WTC11 (cell line): ENCODE measurements around the gene KIF2A. TPM values are rescaled to one million over a fixed set of nuclear protein-coding genes. Genes with fewer than 3 reads are reported as not detected.

Source experiments
- ATAC-seq: fragments of 200-7000 bp; cut with Tn5 transposase; 2 replicates; pipeline ENCODE4 v1.10.0; 2021; ENCODE audit warnings: mild to moderate bottlenecking, moderate library complexity
- CTCF ChIA-PET: fragments of 300-600 bp; sonication (Branson Sonifier 250); formaldehyde crosslinking; loops from one replicate; lab custom pipeline; 2021; ENCODE audit warnings: antibody characterized with exemption; lab: Charles Lee
- POLR2A ChIA-PET: fragments of 350-600 bp; sonication (Branson Sonifier 250); formaldehyde crosslinking; loops from one replicate; lab custom pipeline; 2021; ENCODE audit warnings: antibody characterized with exemption; lab: Charles Lee
- DNase-seq: peaks from one replicate; pipeline ENCODE4 v3.0.0; 2021; ENCODE audit warnings: low spot score
- H3K27ac Mint-ChIP-seq: 2 replicates; pipeline ENCODE4 v1.8.0; 2021; ENCODE audit warnings: mixed read lengths
- H3K27me3 Mint-ChIP-seq: 2 replicates; pipeline ENCODE4 v1.8.0; 2021; ENCODE audit warnings: low read depth, mild to moderate bottlenecking, moderate library complexity, mixed read lengths
- H3K36me3 Mint-ChIP-seq: 2 replicates; pipeline ENCODE4 v1.8.0; 2021; ENCODE audit warnings: mixed read lengths
- H3K4me1 Mint-ChIP-seq: 2 replicates; pipeline ENCODE4 v1.8.0; 2022; ENCODE audit warnings: mixed read lengths
- H3K4me3 Mint-ChIP-seq: 2 replicates; pipeline ENCODE4 v1.8.0; 2021; ENCODE audit warnings: mild to moderate bottlenecking, moderate library complexity, mixed read lengths
- H3K9me3 Mint-ChIP-seq: 2 replicates; pipeline ENCODE4 v1.8.0; 2021; ENCODE audit warnings: mixed read lengths
- ATF1 ChIP-seq: sonication (generic); formaldehyde crosslinking; IDR thresholded peaks from 2 replicates; pipeline ENCODE4 v1.8.1; 2023; ENCODE audit warnings: mild to moderate bottlenecking, moderate library complexity, missing genetic modification reagents
- CREM ChIP-seq: sonication (generic); formaldehyde crosslinking; IDR thresholded peaks from 2 replicates; pipeline ENCODE4 v1.8.1; 2022; ENCODE audit warnings: mild to moderate bottlenecking, missing genetic modification reagents, moderate library complexity
- E2F1 ChIP-seq: sonication (generic); formaldehyde crosslinking; IDR thresholded peaks from 2 replicates; pipeline ENCODE4 v1.8.0; 2022; ENCODE audit warnings: mild to moderate bottlenecking, missing genetic modification reagents
- FOXK1 ChIP-seq: sonication (generic); formaldehyde crosslinking; IDR thresholded peaks from 2 replicates; pipeline ENCODE4 v1.8.0; 2022; ENCODE audit warnings: mild to moderate bottlenecking, moderate library complexity, missing genetic modification reagents
- GABPB1 ChIP-seq: sonication (generic); formaldehyde crosslinking; IDR thresholded peaks from 2 replicates; pipeline ENCODE4 v1.8.1; 2023; ENCODE audit warnings: mild to moderate bottlenecking, missing genetic modification reagents
- GRHL2 ChIP-seq: fragments of 250-450 bp; sonication (Bioruptor Pico); IDR thresholded peaks from 2 replicates; pipeline ENCODE4 v1.8.0; 2022; ENCODE audit warnings: mild to moderate bottlenecking, moderate library complexity; ENCODE audit not compliant: insufficient replicate concordance, severe bottlenecking
- IRF2 ChIP-seq: sonication (generic); formaldehyde crosslinking; IDR thresholded peaks from 2 replicates; pipeline ENCODE4 v1.8.0; 2022; ENCODE audit warnings: low read depth, missing genetic modification reagents, borderline replicate concordance
- JUN ChIP-seq: sonication (generic); formaldehyde crosslinking; IDR thresholded peaks from 2 replicates; pipeline ENCODE4 v1.8.0; 2023; ENCODE audit warnings: mild to moderate bottlenecking, missing genetic modification reagents
- KAT7 ChIP-seq: sonication (generic); formaldehyde crosslinking; IDR thresholded peaks from 2 replicates; pipeline ENCODE4 v1.8.1; 2023; ENCODE audit warnings: missing genetic modification reagents, mild to moderate bottlenecking, borderline replicate concordance
- MYBL2 ChIP-seq: sonication (generic); formaldehyde crosslinking; IDR thresholded peaks from 2 replicates; pipeline ENCODE4 v1.8.1; 2023; ENCODE audit warnings: mild to moderate bottlenecking, moderate library complexity, missing genetic modification reagents
- NR1H2 ChIP-seq: sonication (generic); formaldehyde crosslinking; IDR thresholded peaks from 2 replicates; pipeline ENCODE4 v1.9.0; 2021; ENCODE audit warnings: mild to moderate bottlenecking, moderate library complexity, missing genetic modification reagents
- PRRX2 ChIP-seq: fragments of 250-450 bp; sonication (Bioruptor Pico); IDR thresholded peaks from 2 replicates; pipeline ENCODE4 v1.8.0; 2021; ENCODE audit warnings: mild to moderate bottlenecking
- SMAD3 ChIP-seq: sonication (generic); formaldehyde crosslinking; IDR thresholded peaks from 2 replicates; pipeline ENCODE4 v1.8.0; 2022; ENCODE audit warnings: missing genetic modification reagents, mild to moderate bottlenecking, borderline replicate concordance
- SMAD4 ChIP-seq: sonication (generic); formaldehyde crosslinking; IDR thresholded peaks from 2 replicates; pipeline ENCODE4 v1.8.0; 2022; ENCODE audit warnings: mild to moderate bottlenecking, missing genetic modification reagents
- TCF7 ChIP-seq: sonication (generic); formaldehyde crosslinking; IDR thresholded peaks from 2 replicates; pipeline ENCODE4 v1.8.0; 2022; ENCODE audit warnings: mild to moderate bottlenecking, low read depth, missing genetic modification reagents, moderate library complexity
- TP53 ChIP-seq: sonication (generic); formaldehyde crosslinking; IDR thresholded peaks from 2 replicates; pipeline ENCODE4 v1.8.1; 2023; ENCODE audit warnings: mild to moderate bottlenecking, missing genetic modification reagents
- ZNF138 ChIP-seq: sonication (generic); formaldehyde crosslinking; conservative IDR thresholded peaks from 2 replicates; pipeline ENCODE4 v1.8.1; 2022; ENCODE audit warnings: mild to moderate bottlenecking, moderate library complexity, missing genetic modification reagents
- ZNF219 ChIP-seq: sonication (generic); formaldehyde crosslinking; IDR thresholded peaks from 2 replicates; pipeline ENCODE4 v1.8.0; 2023; ENCODE audit warnings: missing genetic modification reagents, mild to moderate bottlenecking, borderline replicate concordance
- ZNF232 ChIP-seq: sonication (generic); formaldehyde crosslinking; IDR thresholded peaks from 2 replicates; pipeline ENCODE4 v1.8.0; 2022; ENCODE audit warnings: mild to moderate bottlenecking, missing genetic modification reagents
- ZNF396 ChIP-seq: fragments of 250-450 bp; sonication (Bioruptor Pico); IDR thresholded peaks from 2 replicates; pipeline ENCODE4 v1.8.0; 2021; ENCODE audit warnings: mild to moderate bottlenecking, moderate library complexity, borderline replicate concordance
- ZNF423 ChIP-seq: fragments of 250-450 bp; sonication (Bioruptor Pico); IDR thresholded peaks from 2 replicates; pipeline ENCODE4 v2.1.2; 2022; ENCODE audit warnings: mild to moderate bottlenecking, moderate library complexity
- total RNA-seq: library from RNA; stranded (reverse); gene quantifications from 3 replicates; pipeline ENCODE4 v1.2.3, GENCODE V29; 2021
- TF ChIP-seq, protein P1 (sequence below): sonication (generic); formaldehyde crosslinking; IDR thresholded peaks from 2 replicates; pipeline ENCODE4 v1.8.0; 2022; ENCODE audit warnings: mild to moderate bottlenecking, missing genetic modification reagents
- TF ChIP-seq, protein P2 (sequence below): fragments of 250-450 bp; sonication (Bioruptor Pico); IDR thresholded peaks from 2 replicates; pipeline ENCODE4 v1.8.0; 2021; ENCODE audit warnings: mild to moderate bottlenecking
- TF ChIP-seq, protein P3 (sequence below): sonication (generic); formaldehyde crosslinking; IDR thresholded peaks from 2 replicates; pipeline ENCODE4 v1.8.0; 2022; ENCODE audit warnings: mild to moderate bottlenecking, missing genetic modification reagents
- TF ChIP-seq, protein P4 (sequence below): fragments of 250-450 bp; sonication (Bioruptor Pico); IDR thresholded peaks from 2 replicates; pipeline ENCODE4 v2.1.2; 2022; ENCODE audit warnings: mild to moderate bottlenecking, moderate library complexity
- TF ChIP-seq, protein P5 (sequence below): fragments of 250-450 bp; sonication (Bioruptor Pico); IDR thresholded peaks from 2 replicates; pipeline ENCODE4 v1.9.0; 2021; ENCODE audit warnings: mild to moderate bottlenecking, borderline replicate concordance

The KIF2A gene
- total RNA-seq, 1 experiment from 2014 or later, result 77.8 TPM

GRCh38 chr5:62306896-62307689 is 1.1 kb downstream of the KIF2A start:
- ChIA-PET CTCF (no interaction called here), POLR2A (interaction anchor here (0.7 kb wide), 1 partner anchor 515 kb away, joined by 3 read pairs; no protein-coding TSS in a partner anchor)
- peak; percentile 41 for DNase-seq
- peak; percentile 1; the same call in 1 of the 2 replicates for ATAC-seq
- no peaks in the 10 kb centered on the region for H3K9me3 Mint-ChIP-seq
- TF ChIP-seq, protein P1, sequence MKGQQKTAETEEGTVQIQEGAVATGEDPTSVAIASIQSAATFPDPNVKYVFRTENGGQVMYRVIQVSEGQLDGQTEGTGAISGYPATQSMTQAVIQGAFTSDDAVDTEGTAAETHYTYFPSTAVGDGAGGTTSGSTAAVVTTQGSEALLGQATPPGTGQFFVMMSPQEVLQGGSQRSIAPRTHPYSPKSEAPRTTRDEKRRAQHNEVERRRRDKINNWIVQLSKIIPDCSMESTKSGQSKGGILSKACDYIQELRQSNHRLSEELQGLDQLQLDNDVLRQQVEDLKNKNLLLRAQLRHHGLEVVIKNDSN (CRISPR knock-in tag), result 0 out of 2 replicates have a peak, but pooled peaks have one; percentile 8
- TF ChIP-seq GRHL2 (no peak), ZNF423 (CRISPR knock-in tag) (no peak), MYBL2 (CRISPR knock-in tag) (no peak), SMAD3 (CRISPR knock-in tag) (no peak), JUN (CRISPR knock-in tag) (no peak), TCF7 (no peak), IRF2 (CRISPR knock-in tag) (no peak), FOXK1 (CRISPR knock-in tag) (peak; percentile 32; the same call in 1 of the 2 replicates), TP53 (CRISPR knock-in tag) (no peak), NR1H2 (CRISPR knock-in tag) (no peak), SMAD4 (CRISPR knock-in tag) (no peak), KAT7 (CRISPR knock-in tag) (no peak), ZNF138 (CRISPR knock-in tag) (no peak), PRRX2 (CRISPR knock-in tag) (no peak), ZNF396 (CRISPR knock-in tag) (no peak)
- TF ChIP-seq, protein P2, sequence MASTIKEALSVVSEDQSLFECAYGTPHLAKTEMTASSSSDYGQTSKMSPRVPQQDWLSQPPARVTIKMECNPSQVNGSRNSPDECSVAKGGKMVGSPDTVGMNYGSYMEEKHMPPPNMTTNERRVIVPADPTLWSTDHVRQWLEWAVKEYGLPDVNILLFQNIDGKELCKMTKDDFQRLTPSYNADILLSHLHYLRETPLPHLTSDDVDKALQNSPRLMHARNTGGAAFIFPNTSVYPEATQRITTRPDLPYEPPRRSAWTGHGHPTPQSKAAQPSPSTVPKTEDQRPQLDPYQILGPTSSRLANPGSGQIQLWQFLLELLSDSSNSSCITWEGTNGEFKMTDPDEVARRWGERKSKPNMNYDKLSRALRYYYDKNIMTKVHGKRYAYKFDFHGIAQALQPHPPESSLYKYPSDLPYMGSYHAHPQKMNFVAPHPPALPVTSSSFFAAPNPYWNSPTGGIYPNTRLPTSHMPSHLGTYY (CRISPR knock-in tag), result no peak
- TF ChIP-seq, protein P3, sequence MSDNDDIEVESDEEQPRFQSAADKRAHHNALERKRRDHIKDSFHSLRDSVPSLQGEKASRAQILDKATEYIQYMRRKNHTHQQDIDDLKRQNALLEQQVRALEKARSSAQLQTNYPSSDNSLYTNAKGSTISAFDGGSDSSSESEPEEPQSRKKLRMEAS (CRISPR knock-in tag), result peak; percentile 15; the same call in 1 of the 2 replicates
- TF ChIP-seq, all 79 proteins: peak for 3
- H3K27me3 Mint-ChIP-seq, result peaks cover 4% of the 10 kb centered on the region; the same call in 1 of the 2 replicates
- peak overlapping the region; percentile 95 for H3K27ac Mint-ChIP-seq
- peaks cover 12% of the 10 kb centered on the region for H3K36me3 Mint-ChIP-seq
- H3K4me1 Mint-ChIP-seq, result peaks cover 52% of the 10 kb centered on the region
- peak overlapping the region; percentile 93 for H3K4me3 Mint-ChIP-seq

- H3K4me3 Mint-ChIP-seq, result peak overlapping the region; percentile 93
- ChIA-PET CTCF (no interaction called here), POLR2A (no interaction called here)
- peak overlapping the region; percentile 57; the same call in 1 of the 2 replicates for H3K27ac Mint-ChIP-seq
- no peaks in the 10 kb centered on the region for H3K9me3 Mint-ChIP-seq
- ATAC-seq (no peak), DNase-seq (no peak)
- peaks cover 12% of the 10 kb centered on the region for H3K36me3 Mint-ChIP-seq
- H3K4me1 Mint-ChIP-seq, result peaks cover 56% of the 10 kb centered on the region
- H3K27me3 Mint-ChIP-seq, result no peaks in the 10 kb centered on the region
- TF ChIP-seq MYBL2 (CRISPR knock-in tag) (no peak), E2F1 (CRISPR knock-in tag) (no peak), TCF7 (no peak), CREM (CRISPR knock-in tag) (no peak), SMAD4 (CRISPR knock-in tag) (no peak), GABPB1 (CRISPR knock-in tag) (no peak), PRRX2 (CRISPR knock-in tag) (no peak), ZNF232 (CRISPR knock-in tag) (no peak), ZNF219 (no peak), ATF1 (CRISPR knock-in tag) (no peak)
- TF ChIP-seq, protein P3 (CRISPR knock-in tag), result no peak
- TF ChIP-seq, protein P4, sequence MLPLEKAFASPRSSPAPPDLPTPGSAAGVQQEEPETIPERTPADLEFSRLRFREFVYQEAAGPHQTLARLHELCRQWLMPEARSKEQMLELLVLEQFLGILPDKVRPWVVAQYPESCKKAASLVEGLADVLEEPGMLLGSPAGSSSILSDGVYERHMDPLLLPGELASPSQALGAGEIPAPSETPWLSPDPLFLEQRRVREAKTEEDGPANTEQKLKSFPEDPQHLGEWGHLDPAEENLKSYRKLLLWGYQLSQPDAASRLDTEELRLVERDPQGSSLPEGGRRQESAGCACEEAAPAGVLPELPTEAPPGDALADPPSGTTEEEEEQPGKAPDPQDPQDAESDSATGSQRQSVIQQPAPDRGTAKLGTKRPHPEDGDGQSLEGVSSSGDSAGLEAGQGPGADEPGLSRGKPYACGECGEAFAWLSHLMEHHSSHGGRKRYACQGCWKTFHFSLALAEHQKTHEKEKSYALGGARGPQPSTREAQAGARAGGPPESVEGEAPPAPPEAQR (CRISPR knock-in tag), result no peak
- TF ChIP-seq, protein P5, sequence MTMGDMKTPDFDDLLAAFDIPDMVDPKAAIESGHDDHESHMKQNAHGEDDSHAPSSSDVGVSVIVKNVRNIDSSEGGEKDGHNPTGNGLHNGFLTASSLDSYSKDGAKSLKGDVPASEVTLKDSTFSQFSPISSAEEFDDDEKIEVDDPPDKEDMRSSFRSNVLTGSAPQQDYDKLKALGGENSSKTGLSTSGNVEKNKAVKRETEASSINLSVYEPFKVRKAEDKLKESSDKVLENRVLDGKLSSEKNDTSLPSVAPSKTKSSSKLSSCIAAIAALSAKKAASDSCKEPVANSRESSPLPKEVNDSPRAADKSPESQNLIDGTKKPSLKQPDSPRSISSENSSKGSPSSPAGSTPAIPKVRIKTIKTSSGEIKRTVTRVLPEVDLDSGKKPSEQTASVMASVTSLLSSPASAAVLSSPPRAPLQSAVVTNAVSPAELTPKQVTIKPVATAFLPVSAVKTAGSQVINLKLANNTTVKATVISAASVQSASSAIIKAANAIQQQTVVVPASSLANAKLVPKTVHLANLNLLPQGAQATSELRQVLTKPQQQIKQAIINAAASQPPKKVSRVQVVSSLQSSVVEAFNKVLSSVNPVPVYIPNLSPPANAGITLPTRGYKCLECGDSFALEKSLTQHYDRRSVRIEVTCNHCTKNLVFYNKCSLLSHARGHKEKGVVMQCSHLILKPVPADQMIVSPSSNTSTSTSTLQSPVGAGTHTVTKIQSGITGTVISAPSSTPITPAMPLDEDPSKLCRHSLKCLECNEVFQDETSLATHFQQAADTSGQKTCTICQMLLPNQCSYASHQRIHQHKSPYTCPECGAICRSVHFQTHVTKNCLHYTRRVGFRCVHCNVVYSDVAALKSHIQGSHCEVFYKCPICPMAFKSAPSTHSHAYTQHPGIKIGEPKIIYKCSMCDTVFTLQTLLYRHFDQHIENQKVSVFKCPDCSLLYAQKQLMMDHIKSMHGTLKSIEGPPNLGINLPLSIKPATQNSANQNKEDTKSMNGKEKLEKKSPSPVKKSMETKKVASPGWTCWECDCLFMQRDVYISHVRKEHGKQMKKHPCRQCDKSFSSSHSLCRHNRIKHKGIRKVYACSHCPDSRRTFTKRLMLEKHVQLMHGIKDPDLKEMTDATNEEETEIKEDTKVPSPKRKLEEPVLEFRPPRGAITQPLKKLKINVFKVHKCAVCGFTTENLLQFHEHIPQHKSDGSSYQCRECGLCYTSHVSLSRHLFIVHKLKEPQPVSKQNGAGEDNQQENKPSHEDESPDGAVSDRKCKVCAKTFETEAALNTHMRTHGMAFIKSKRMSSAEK (CRISPR knock-in tag), result no peak
These were observed 2.4 kb downstream of the KIF2A start for GRCh38 chr5:62308439-62308838.
